Esophagus squamous epithelium (tissue), 4 donors: ENCODE data around the gene CDYL.

Experiments
- CTCF ChIP-seq, 6 experiments: fragments of 450-650 bp in 4 of 6; fragments of 200-600 bp in 2 of 6; sonication (generic) in 2 of 6; IDR thresholded peaks; one replicate each; pipeline ENCODE4 v1.5.1; 2016 to 2019; ENCODE audit warnings: antibody characterized with exemption in 6 of 6, mild to moderate bottlenecking in 4 of 6, moderate library complexity in 4 of 6
- POLR2A ChIP-seq, 4 donors: fragments of 450-650 bp; IDR thresholded peaks; one replicate each; pipeline ENCODE4 v1.6.1; 2017; ENCODE audit warnings: antibody characterized with exemption in 4 of 4, mild to moderate bottlenecking in 4 of 4, moderate library complexity in 3 of 4

GRCh38 chr6:5003604-5004372 lies 227.6 kb downstream of the CDYL start, which contains the start of gene RPP40:
- peak; percentile 66 to 90 (median 86) for TF ChIP-seq CTCF (IDR thresholded peaks at IDR 0.05)
- TF ChIP-seq POLR2A (IDR thresholded peaks at IDR 0.05) = peak in 1 of 4 donors; percentile 53
